ENCODE results near the gene SKIDA1. TPM values are rescaled to one million over a fixed set of nuclear protein-coding genes. Genes with fewer than 3 reads are reported as not detected.

SKIDA1 gene
- total and polyA plus RNA-seq, 4 donors = 0.63 to 2.6 (median 1.6) TPM

GRCh38 chr10:21500578-21500910 is 24.9 kb downstream of the SKIDA1 start (continued):
- TF ChIP-seq, protein P1, sequence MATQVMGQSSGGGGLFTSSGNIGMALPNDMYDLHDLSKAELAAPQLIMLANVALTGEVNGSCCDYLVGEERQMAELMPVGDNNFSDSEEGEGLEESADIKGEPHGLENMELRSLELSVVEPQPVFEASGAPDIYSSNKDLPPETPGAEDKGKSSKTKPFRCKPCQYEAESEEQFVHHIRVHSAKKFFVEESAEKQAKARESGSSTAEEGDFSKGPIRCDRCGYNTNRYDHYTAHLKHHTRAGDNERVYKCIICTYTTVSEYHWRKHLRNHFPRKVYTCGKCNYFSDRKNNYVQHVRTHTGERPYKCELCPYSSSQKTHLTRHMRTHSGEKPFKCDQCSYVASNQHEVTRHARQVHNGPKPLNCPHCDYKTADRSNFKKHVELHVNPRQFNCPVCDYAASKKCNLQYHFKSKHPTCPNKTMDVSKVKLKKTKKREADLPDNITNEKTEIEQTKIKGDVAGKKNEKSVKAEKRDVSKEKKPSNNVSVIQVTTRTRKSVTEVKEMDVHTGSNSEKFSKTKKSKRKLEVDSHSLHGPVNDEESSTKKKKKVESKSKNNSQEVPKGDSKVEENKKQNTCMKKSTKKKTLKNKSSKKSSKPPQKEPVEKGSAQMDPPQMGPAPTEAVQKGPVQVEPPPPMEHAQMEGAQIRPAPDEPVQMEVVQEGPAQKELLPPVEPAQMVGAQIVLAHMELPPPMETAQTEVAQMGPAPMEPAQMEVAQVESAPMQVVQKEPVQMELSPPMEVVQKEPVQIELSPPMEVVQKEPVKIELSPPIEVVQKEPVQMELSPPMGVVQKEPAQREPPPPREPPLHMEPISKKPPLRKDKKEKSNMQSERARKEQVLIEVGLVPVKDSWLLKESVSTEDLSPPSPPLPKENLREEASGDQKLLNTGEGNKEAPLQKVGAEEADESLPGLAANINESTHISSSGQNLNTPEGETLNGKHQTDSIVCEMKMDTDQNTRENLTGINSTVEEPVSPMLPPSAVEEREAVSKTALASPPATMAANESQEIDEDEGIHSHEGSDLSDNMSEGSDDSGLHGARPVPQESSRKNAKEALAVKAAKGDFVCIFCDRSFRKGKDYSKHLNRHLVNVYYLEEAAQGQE (IDR thresholded peaks at IDR 0.05) = no peak
- TF ChIP-seq YY1 (IDR thresholded peaks at IDR 0.05) (no peak), NR2F2 (IDR thresholded peaks at IDR 0.05) (no peak), FOXA1 (IDR thresholded peaks at IDR 0.05) (no peak), FOXA2 (IDR thresholded peaks at IDR 0.05) (no peak), HNF4A (conservative IDR thresholded peaks at IDR 0.05) (no peak), TAF1 (conservative IDR thresholded peaks at IDR 0.05) (no peak), HNF4G (IDR thresholded peaks at IDR 0.05) (no peak), JUND (IDR thresholded peaks at IDR 0.05) (no peak), RAD21 (IDR thresholded peaks at IDR 0.05) (no peak)
- TF ChIP-seq, protein P2, sequence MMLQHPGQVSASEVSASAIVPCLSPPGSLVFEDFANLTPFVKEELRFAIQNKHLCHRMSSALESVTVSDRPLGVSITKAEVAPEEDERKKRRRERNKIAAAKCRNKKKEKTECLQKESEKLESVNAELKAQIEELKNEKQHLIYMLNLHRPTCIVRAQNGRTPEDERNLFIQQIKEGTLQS (IDR thresholded peaks at IDR 0.05) = no peak

DNA sequence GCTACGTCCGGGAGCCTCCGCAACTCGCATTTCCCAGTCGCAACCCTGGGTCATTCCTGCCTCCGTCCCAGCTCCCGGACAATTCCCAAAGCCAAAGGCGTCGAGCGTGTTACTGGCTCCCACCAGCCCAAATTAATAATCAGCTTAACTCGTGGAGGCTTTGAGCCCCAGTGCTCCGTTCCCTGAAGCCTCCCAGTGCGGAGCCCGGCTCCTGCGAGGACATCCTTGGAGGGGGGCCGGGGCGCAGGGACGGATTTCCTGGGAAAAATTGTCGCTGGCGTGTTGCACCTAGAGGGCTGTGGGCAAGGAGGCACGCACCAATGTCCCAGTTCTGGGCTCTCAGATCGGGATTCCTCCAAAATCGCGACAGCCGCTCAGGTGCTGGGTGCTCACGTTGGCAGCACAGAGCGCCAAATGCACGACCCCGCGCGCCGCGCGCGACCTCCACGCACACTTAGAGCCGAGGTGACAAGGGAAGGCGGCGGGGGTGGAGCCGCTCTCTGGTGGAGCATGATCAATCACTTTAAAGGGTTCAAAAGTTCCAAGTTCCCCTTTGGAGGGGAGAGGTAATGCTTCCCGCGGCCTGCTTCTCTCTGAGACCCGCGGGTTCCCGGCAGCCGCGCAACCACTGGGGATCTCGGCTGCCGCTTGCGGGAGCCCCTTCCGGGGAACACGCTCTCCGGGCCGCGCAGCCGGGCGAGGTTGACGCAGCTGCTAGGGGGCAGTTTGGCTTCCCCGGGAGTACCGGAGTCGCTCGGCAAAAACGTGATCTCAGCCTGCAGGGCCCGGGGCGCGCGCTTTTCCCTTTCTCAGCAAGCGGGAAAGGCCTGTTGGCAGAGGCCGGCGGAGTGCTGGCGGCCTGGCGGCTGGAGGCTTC is 25.5 kb downstream of the SKIDA1 start:
- H3K9ac ChIP-seq (ENCODE audit: low read depth in 1 of 2, low read length in 2 of 2) = peak overlapping the region in 1 of 2 donors; percentile 49
- peak overlapping the region; percentile 72 to 83 for H3K27ac ChIP-seq (ENCODE audit: low read depth in 1 of 2, low read length in 2 of 2)
- H3K4me3 ChIP-seq (ENCODE audit: low read depth in 1 of 3, low read length in 3 of 3) = peak overlapping the region; percentile 50 to 58 (median 52)
- DNase-seq (ENCODE audit: low spot score) = peak; percentile 52
- no peaks in the 10 kb centered on the region for H3K27me3 ChIP-seq (ENCODE audit: control insufficient read depth in 4 of 4, insufficient read depth in 4 of 4, low read length in 3 of 4)
- H3K9me3 ChIP-seq (ENCODE audit: control insufficient read depth in 4 of 4, low read length in 3 of 4) = no peaks in the 10 kb centered on the region
- peaks cover 5 to 79% (median 56%) of the 10 kb centered on the region in 4 donors for H3K4me1 ChIP-seq (ENCODE audit: control insufficient read depth in 4 of 4, insufficient read depth in 4 of 4, low read length in 3 of 4)
- TF ChIP-seq TAF1 (conservative IDR thresholded peaks at IDR 0.05) = peak; percentile 51
- TF ChIP-seq YY1 (IDR thresholded peaks at IDR 0.05) = no peak
- peak in 1 of 2 donors; percentile 10 for TF ChIP-seq RXRA (IDR thresholded peaks at IDR 0.05)
- no peak for TF ChIP-seq SP1 (IDR thresholded peaks at IDR 0.05)
- TF ChIP-seq EGR1 (IDR thresholded peaks at IDR 0.05; ENCODE audit: low read depth in 2 of 2) = no peak
- TF ChIP-seq RAD21 (IDR thresholded peaks at IDR 0.05) = peak in 1 of 2 donors; percentile 9
- TF ChIP-seq FOXA2 (IDR thresholded peaks at IDR 0.05) = no peak
- 14% methylated on average over 72 of the region's 72 CpGs for WGBS
- H3K36me3 ChIP-seq (ENCODE audit: control insufficient read depth in 4 of 4, insufficient read depth in 3 of 4, low read depth in 1 of 4, low read length in 3 of 4) = no peaks in the 10 kb centered on the region

- TF ChIP-seq, protein P3, sequence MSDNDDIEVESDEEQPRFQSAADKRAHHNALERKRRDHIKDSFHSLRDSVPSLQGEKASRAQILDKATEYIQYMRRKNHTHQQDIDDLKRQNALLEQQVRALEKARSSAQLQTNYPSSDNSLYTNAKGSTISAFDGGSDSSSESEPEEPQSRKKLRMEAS (IDR thresholded peaks at IDR 0.05) = no peak
- TF ChIP-seq RXRA (IDR thresholded peaks at IDR 0.05) (no peak), CTCF (IDR thresholded peaks at IDR 0.05; ENCODE audit: low read depth, low read length, missing input control) (no peak), RAD21 (IDR thresholded peaks at IDR 0.05) (no peak), FOXA2 (IDR thresholded peaks at IDR 0.05) (no peak), SP1 (IDR thresholded peaks at IDR 0.05) (no peak), HNF4A (conservative IDR thresholded peaks at IDR 0.05) (no peak), GABPA (IDR thresholded peaks at IDR 0.05 in 1 of 2, conservative IDR thresholded peaks at IDR 0.05 in 1 of 2) (no peak), TAF1 (conservative IDR thresholded peaks at IDR 0.05) (no peak), YY1 (IDR thresholded peaks at IDR 0.05) (no peak), ZBTB33 (IDR thresholded peaks at IDR 0.05) (no peak)
- WGBS = 88% methylated on average over 8 of the region's 8 CpGs
- Histone ChIP-seq H3K4me3 (ENCODE audit: low read depth in 1 of 3, low read length in 3 of 3) (peak overlapping the region in 1 of 3 donors; percentile 50), H3K36me3 (ENCODE audit: control insufficient read depth in 4 of 4, insufficient read depth in 3 of 4, low read depth in 1 of 4, low read length in 3 of 4) (no peaks in the 10 kb centered on the region), H3K9me3 (ENCODE audit: control insufficient read depth in 4 of 4, low read length in 3 of 4) (no peaks in the 10 kb centered on the region), H3K4me1 (ENCODE audit: control insufficient read depth in 4 of 4, insufficient read depth in 4 of 4, low read length in 3 of 4) (peaks cover 5 to 77% (median 53%) of the 10 kb centered on the region in 4 donors), H3K27me3 (ENCODE audit: control insufficient read depth in 4 of 4, insufficient read depth in 4 of 4, low read length in 3 of 4) (no peaks in the 10 kb centered on the region), H3K27ac (ENCODE audit: low read depth in 1 of 2, low read length in 2 of 2) (peak overlapping the region; percentile 72 to 83), H3K9ac (ENCODE audit: low read depth in 1 of 2, low read length in 2 of 2) (no peak overlapping the region)
- no peak for DNase-seq (ENCODE audit: low spot score)
These were observed 26.5 kb downstream of the SKIDA1 start for GRCh38 chr10:21498986-21499385.

Data from liver (tissue), 9 donors.